ENCODE measurements around the gene PGAM5. TPM values are rescaled to one million over a fixed set of nuclear protein-coding genes. Genes with fewer than 3 reads are reported as not detected.

PGAM5 gene
- total RNA-seq, 1 donor from 2014 or later, result 80.3 TPM

DNA sequence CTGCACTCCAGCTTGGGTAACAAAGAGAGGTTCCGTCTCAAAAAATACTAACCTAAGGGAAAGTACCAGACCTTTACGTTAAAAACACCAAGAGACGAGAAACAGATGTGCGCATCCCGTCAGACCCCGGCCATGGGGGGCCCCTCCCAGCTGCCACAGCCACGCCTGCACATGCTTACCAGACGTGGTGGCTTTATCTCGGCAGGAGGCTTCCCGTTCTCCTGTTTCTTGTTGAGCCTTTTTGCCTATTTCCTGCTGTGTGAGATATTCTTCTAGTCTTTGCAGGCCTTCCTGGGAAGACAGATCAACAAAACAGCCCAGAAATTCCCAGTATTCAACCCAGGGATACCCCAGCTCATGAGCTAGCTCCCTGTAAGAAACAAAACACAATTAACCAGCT is 23.6 kb downstream of the PGAM5 start:
- Histone ChIP-seq H3K36me3 (ENCODE audit: control insufficient read depth, insufficient read depth, low read length) (peaks cover 35% of the 10 kb centered on the region), H3K4me3 (ENCODE audit: low read depth, low read length) (no peak overlapping the region), H3K27me3 (ENCODE audit: control insufficient read depth, insufficient read depth, low read length) (no peaks in the 10 kb centered on the region)
- no peak for DNase-seq (ENCODE audit: low read depth)
- TF ChIP-seq, protein P1, sequence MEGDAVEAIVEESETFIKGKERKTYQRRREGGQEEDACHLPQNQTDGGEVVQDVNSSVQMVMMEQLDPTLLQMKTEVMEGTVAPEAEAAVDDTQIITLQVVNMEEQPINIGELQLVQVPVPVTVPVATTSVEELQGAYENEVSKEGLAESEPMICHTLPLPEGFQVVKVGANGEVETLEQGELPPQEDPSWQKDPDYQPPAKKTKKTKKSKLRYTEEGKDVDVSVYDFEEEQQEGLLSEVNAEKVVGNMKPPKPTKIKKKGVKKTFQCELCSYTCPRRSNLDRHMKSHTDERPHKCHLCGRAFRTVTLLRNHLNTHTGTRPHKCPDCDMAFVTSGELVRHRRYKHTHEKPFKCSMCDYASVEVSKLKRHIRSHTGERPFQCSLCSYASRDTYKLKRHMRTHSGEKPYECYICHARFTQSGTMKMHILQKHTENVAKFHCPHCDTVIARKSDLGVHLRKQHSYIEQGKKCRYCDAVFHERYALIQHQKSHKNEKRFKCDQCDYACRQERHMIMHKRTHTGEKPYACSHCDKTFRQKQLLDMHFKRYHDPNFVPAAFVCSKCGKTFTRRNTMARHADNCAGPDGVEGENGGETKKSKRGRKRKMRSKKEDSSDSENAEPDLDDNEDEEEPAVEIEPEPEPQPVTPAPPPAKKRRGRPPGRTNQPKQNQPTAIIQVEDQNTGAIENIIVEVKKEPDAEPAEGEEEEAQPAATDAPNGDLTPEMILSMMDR (IDR thresholded peaks at IDR 0.05; ENCODE audit: insufficient read depth, low read length, severe bottlenecking), result no peak
- FAIRE-seq, result no peak

DNA sequence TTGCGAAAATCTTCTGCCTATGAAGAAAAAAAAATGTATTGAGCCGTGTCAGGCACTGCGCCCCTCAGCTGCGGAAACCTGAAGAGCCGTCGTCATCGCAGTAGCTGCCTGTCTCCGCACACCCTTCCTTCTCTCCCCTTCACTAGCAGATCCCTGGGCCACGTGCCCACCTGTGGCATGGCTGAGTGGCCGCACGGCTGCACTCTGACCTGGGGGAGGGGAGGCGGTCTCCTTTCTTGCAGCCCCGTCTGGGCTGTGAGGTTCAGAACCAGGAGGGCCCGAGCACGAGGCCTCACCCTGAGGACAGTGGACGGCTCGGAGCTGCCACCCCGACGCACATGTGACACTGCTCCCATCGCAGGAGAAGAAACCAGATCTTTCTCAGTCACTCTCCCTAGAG is 24.9 kb downstream of the PGAM5 start:
- FAIRE-seq (no peak), DNase-seq (ENCODE audit: low read depth) (no peak)
- Histone ChIP-seq H3K4me3 (ENCODE audit: low read depth, low read length) (no peak overlapping the region), H3K27me3 (ENCODE audit: control insufficient read depth, insufficient read depth, low read length) (no peaks in the 10 kb centered on the region), H3K36me3 (ENCODE audit: control insufficient read depth, insufficient read depth, low read length) (peaks cover 41% of the 10 kb centered on the region)
- TF ChIP-seq, protein P1 (IDR thresholded peaks at IDR 0.05; ENCODE audit: insufficient read depth, low read length, severe bottlenecking), result no peak

DNA sequence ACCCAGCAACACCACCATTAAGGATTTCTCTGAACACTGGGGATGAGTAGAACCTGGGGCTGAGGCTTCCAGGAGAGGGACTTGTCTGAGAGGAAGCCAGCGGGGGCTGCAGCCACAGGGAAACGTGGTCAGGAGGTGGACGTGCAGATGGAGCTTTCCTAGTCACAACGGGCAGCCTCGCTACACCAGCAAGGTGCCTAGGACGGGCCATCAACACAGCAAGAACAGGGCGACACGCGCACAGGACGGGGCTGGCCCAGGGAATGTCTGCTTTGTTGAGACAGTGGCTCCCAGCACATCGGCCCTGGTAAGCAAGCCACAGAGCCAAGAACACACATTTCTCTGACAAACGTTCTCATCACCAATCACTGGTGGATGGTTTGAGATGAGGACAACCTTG is 25.7 kb downstream of the PGAM5 start:
- FAIRE-seq, result no peak
- Histone ChIP-seq H3K36me3 (ENCODE audit: control insufficient read depth, insufficient read depth, low read length) (peaks cover 42% of the 10 kb centered on the region), H3K27me3 (ENCODE audit: control insufficient read depth, insufficient read depth, low read length) (no peaks in the 10 kb centered on the region), H3K4me3 (ENCODE audit: low read depth, low read length) (no peak overlapping the region)
- no peak for DNase-seq (ENCODE audit: low read depth)
- TF ChIP-seq, protein P1 (IDR thresholded peaks at IDR 0.05; ENCODE audit: insufficient read depth, low read length, severe bottlenecking), result no peak

DNA sequence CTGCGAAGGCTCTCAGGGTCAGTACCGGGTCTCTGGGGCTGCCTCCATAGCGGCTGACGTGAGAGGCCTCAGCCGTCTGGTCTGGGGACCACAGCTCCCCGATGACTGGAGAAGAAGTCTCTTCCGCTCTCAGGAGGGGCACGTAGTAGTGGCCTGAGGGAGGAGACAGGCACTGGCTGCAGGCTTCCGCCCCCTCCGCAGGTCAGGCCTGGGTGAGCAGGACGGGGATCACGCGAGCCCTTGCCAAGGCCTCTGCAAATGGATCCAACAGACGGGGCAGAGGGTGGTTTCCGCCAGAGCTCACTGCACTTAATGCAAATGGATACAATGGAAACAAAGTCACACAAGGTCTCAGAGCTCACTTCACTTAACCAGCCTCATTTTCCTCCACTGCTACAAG is 26.3 kb downstream of the PGAM5 start:
- no peaks in the 10 kb centered on the region for H3K27me3 ChIP-seq (ENCODE audit: control insufficient read depth, insufficient read depth, low read length)
- DNase-seq (ENCODE audit: low read depth) (no peak), FAIRE-seq (no peak)
- peaks cover 39% of the 10 kb centered on the region for H3K36me3 ChIP-seq (ENCODE audit: control insufficient read depth, insufficient read depth, low read length)
- no peak overlapping the region for H3K4me3 ChIP-seq (ENCODE audit: low read depth, low read length)
- TF ChIP-seq, protein P1 (IDR thresholded peaks at IDR 0.05; ENCODE audit: insufficient read depth, low read length, severe bottlenecking), result no peak

DNA sequence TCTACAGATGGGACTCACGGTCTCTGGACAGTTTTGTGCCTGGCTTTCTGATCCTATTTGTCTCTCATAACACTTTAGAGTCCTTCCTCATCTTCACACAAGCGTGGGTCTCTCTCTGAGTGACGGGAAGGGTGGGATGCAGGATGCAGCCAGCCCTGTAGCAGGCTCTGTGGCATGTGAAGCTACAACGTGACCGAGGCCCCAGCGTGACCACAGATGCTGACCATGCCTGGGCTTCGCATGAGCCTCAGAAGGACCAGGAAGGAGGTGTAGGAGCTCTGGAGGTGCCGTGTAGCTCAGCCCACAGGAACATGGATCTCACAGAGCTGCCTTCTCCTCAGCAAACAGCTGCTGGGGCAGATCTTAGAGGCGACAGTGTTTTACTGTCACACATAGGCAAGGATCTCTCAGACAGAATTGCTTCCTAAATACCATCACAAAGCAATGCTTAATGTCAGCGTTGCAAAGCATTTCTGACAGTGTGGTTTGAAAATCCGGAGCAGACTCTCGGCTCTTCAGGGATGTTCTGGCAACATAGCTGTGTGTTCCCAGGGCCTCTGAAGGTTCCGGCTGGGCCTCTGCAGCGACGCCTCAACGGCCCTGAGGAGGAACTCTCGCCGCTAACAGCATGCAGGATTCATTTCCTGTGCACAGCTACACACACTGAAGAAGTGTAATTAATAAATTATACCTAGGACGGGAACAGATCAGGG is 29.1 kb downstream of the PGAM5 start:
- TF ChIP-seq, protein P1 (IDR thresholded peaks at IDR 0.05; ENCODE audit: insufficient read depth, low read length, severe bottlenecking), result no peak
- no peak for FAIRE-seq

DNA sequence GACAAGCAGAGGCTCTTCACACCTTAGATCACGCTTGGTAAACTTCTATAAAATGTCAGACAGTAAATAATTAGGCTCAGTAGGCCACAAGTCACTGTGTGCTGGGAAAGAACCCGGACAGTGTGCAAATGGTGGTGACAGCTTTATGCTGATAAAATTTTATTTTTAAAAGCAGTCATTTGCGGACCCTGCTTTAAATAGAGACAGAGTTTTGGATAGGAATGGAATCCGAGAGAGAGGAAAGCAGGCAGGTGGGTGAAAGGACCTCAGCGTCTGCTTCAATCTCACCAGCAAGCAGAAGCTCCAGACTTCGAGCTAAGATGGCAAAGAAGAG is 29.6 kb downstream of the PGAM5 start:
- no peak for DNase-seq (ENCODE audit: low read depth)
- Histone ChIP-seq H3K27me3 (ENCODE audit: control insufficient read depth, insufficient read depth, low read length) (no peaks in the 10 kb centered on the region), H3K36me3 (ENCODE audit: control insufficient read depth, insufficient read depth, low read length) (peaks cover 47% of the 10 kb centered on the region), H3K4me3 (ENCODE audit: low read depth, low read length) (no peak overlapping the region)
- FAIRE-seq, result no peak
- TF ChIP-seq, protein P1 (IDR thresholded peaks at IDR 0.05; ENCODE audit: insufficient read depth, low read length, severe bottlenecking), result no peak

More for the DNA sequence above, 29.1 kb downstream of the PGAM5 start:
- Histone ChIP-seq H3K27me3 (ENCODE audit: control insufficient read depth, insufficient read depth, low read length) (no peaks in the 10 kb centered on the region), H3K4me3 (ENCODE audit: low read depth, low read length) (no peak overlapping the region), H3K36me3 (ENCODE audit: control insufficient read depth, insufficient read depth, low read length) (peaks cover 47% of the 10 kb centered on the region)
- DNase-seq (ENCODE audit: low read depth), result no peak
